Lung microvascular endothelial cell (primary cell): Measurements from ENCODE around the gene DOCK6. TPM values are rescaled to one million over a fixed set of nuclear protein-coding genes. Genes with fewer than 3 reads are reported as not detected.

Experiments used
- DNase-seq, 2 donors: peaks; one replicate each; pipeline versions ENCODE4 v3.0.0 to v3.0.0-alpha.2; 2010; ENCODE audit warnings: low read depth in 2 of 2
- total RNA-seq: library from RNA; depleted of rRNA; stranded (reverse); fragments of >200 nt; gene quantifications from 2 replicates; pipeline ENCODE4 v1.2.1, GENCODE V29; 2014

The DOCK6 gene
- total RNA-seq, 1 donor from 2014 or later: 46.4 TPM

GRCh38 chr19:11223200-11223599, 39.1 kb downstream of the DOCK6 start:
- DNase-seq: no peak

GRCh38 chr19:11221082-11221598, 41.2 kb downstream of the DOCK6 start:
- DNase-seq: no peak

GRCh38 chr19:11214387-11214786, 47.9 kb downstream of the DOCK6 start:
- no peak for DNase-seq

GRCh38 chr19:11210656-11210928, 51.7 kb downstream of the DOCK6 start:
- DNase-seq: no peak

GRCh38 chr19:11209839-11210655, 52.3 kb downstream of the DOCK6 start:
- no peak for DNase-seq

GRCh38 chr19:11208561-11209471, 53.5 kb downstream of the DOCK6 start:
- no peak for DNase-seq

- no peak for DNase-seq
Measured at GRCh38 chr19:11205939-11206570, 56.3 kb downstream of the DOCK6 start.

GRCh38 chr19:11204943-11205349, 57.4 kb downstream of the DOCK6 start:
- no peak for DNase-seq

GRCh38 chr19:11204076-11204602, 58.2 kb downstream of the DOCK6 start:
- no peak for DNase-seq

GRCh38 chr19:11203194-11204075, 58.9 kb downstream of the DOCK6 start:
- DNase-seq: peak; percentile 62 to 67

- no peak for DNase-seq
Measured at GRCh38 chr19:11202488-11203193, 59.7 kb downstream of the DOCK6 start.

- DNase-seq: no peak
Measured at GRCh38 chr19:11201791-11202190, 60.5 kb downstream of the DOCK6 start.

- DNase-seq: no peak
Measured at GRCh38 chr19:11200931-11201330, 61.4 kb downstream of the DOCK6 start.

- no peak for DNase-seq
Measured at GRCh38 chr19:11200015-11200574, 62.2 kb downstream of the DOCK6 start.

GRCh38 chr19:11199517-11199916, 62.8 kb downstream of the DOCK6 start:
- DNase-seq: no peak

- no peak for DNase-seq
Measured at GRCh38 chr19:11198769-11199424, 63.4 kb downstream of the DOCK6 start.

GRCh38 chr19:11198175-11198534, 64.2 kb downstream of the DOCK6 start:
- DNase-seq: no peak

- DNase-seq: peak; percentile 81 to 89
Measured at GRCh38 chr19:11197291-11198174, 64.8 kb downstream of the DOCK6 start, which contains the start of gene KANK2. TSS of gene KANK2 (minus strand) at chr19:11197545. CDS start at chr19:11194511, 3,034 bp downstream.
